ENCODE measurements around the gene MINDY3. TPM values are rescaled to one million over a fixed set of nuclear protein-coding genes. Genes with fewer than 3 reads are reported as not detected.

MINDY3 gene
- total RNA-seq, 1 experiment from 2014 or later = 14.9 TPM

DNA sequence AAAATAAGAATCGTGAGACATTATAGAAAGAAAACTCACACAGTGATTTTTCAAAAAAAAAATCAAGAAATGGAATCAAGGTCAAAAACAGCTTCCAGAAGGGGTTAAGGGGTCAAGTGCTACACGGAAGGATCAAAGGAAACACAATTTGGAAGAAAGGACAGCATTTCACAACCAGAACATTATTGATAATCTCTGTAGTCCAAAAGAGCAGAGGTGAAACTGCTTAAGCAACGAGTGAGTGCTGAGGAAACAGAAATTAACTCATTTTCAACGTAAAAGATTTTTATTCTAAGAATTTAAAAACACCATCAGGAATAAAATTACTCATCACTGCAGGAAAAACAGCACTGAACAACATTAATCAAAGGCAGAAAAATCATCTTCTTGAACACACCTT lies 23.5 kb downstream of the MINDY3 start:
- peaks cover 0 to 5% (median 4%) of the 10 kb centered on the region in 3 experiments; a peak in 2 of 7 replicates for H3K36me3 Mint-ChIP-seq (ENCODE audit: insufficient read depth in 1 of 3, low read depth in 3 of 3)

More for the DNA sequence above, 23.5 kb downstream of the MINDY3 start:
- H2BK12ac ChIP-seq (ENCODE audit: insufficient read length, low read depth, low read length) = no peak overlapping the region
- no peak overlapping the region for H2BK120ac ChIP-seq (ENCODE audit: low read depth, low read length, poor library complexity, severe bottlenecking)
- H2BK20ac ChIP-seq (ENCODE audit: low read depth, low read length, poor library complexity, severe bottlenecking) = no peak overlapping the region
- H3K79me2 ChIP-seq (ENCODE audit: insufficient read depth, low read length) = no peaks in the 10 kb centered on the region
- H3K4ac ChIP-seq (ENCODE audit: low read depth, low read length) = no peak overlapping the region
- no peak for DNase-seq
- H3K27me3 ChIP-seq (ENCODE audit: insufficient read depth, low read length) = no peaks in the 10 kb centered on the region
- H3K14ac ChIP-seq (ENCODE audit: insufficient read depth, low read length) = no peak overlapping the region
- H4K20me1 ChIP-seq (ENCODE audit: control insufficient read depth, insufficient read depth, insufficient read length) = no peaks in the 10 kb centered on the region
- Mint-ChIP-seq H3K27ac (no peak overlapping the region), H3K27me3 (ENCODE audit: low read depth) (no peaks in the 10 kb centered on the region), H3K4me1 (no peaks in the 10 kb centered on the region), H3K4me3 (no peak overlapping the region), H3K9me3 (no peaks in the 10 kb centered on the region)
- H2BK15ac ChIP-seq (ENCODE audit: low read depth, low read length) = no peak overlapping the region
- no peak overlapping the region for H3K4me2 ChIP-seq (ENCODE audit: insufficient read depth, insufficient read length, low read length)
- no peak overlapping the region for H3K27ac ChIP-seq (ENCODE audit: insufficient read length, low read depth, low read length)
- H4K5ac ChIP-seq (ENCODE audit: insufficient read length, low read depth, low read length) = no peak overlapping the region
- H3K4me1 ChIP-seq (ENCODE audit: insufficient read depth, low read length) = no peaks in the 10 kb centered on the region
- no peak for TF ChIP-seq CTCF (conservative IDR thresholded peaks at IDR 0.05)
- H3K9me3 ChIP-seq (ENCODE audit: control insufficient read depth, low read depth, low read length) = no peaks in the 10 kb centered on the region
- no peak overlapping the region for H3K23ac ChIP-seq (ENCODE audit: insufficient read length, low read depth, low read length)
- no peak overlapping the region for H4K91ac ChIP-seq (ENCODE audit: insufficient read length, low read depth, low read length)
- H3K56ac ChIP-seq (ENCODE audit: insufficient read length, low read depth, low read length) = no peak overlapping the region
- H3K23me2 ChIP-seq (ENCODE audit: insufficient read length, low read depth, low read length, poor library complexity, severe bottlenecking) = no peaks in the 10 kb centered on the region
- H3K18ac ChIP-seq (ENCODE audit: insufficient read length, low read depth, low read length) = no peak overlapping the region
- H3K79me1 ChIP-seq (ENCODE audit: insufficient read depth, low read depth, low read length, poor library complexity, severe bottlenecking) = no peaks in the 10 kb centered on the region
- no peak overlapping the region for H2AK5ac ChIP-seq (ENCODE audit: insufficient read length, low read length)
- no CpG with 5 or more reads among the region's 4 CpGs for WGBS (ENCODE audit: extremely low coverage, insufficient read length, low lambda C conversion rate)
- no peak overlapping the region for H3K9ac ChIP-seq (ENCODE audit: extremely low read depth, insufficient read length, low read length)
- no peak overlapping the region for H2AFZ ChIP-seq (ENCODE audit: low read length)
- H2BK5ac ChIP-seq (ENCODE audit: insufficient read length, low read length) = no peak overlapping the region
- no peak overlapping the region for H3T11ph ChIP-seq (ENCODE audit: low read length)
- H4K8ac ChIP-seq (replicated peaks; ENCODE audit: insufficient read length, low read depth, low read length) = no peak overlapping the region
